RKO (cell line): ENCODE measurements around the gene SLC37A3.
"Not testable (repeated sequence)": the region's sequence is repeated elsewhere in the genome, so short reads cannot be mapped to it uniquely, and the experiment has no call there.

Experiments
- DNase-seq: peaks from one replicate; pipeline ENCODE4 v3.0.0-alpha.2; 2016; ENCODE audit warnings: low spot score

The SLC37A3 gene, protein sequence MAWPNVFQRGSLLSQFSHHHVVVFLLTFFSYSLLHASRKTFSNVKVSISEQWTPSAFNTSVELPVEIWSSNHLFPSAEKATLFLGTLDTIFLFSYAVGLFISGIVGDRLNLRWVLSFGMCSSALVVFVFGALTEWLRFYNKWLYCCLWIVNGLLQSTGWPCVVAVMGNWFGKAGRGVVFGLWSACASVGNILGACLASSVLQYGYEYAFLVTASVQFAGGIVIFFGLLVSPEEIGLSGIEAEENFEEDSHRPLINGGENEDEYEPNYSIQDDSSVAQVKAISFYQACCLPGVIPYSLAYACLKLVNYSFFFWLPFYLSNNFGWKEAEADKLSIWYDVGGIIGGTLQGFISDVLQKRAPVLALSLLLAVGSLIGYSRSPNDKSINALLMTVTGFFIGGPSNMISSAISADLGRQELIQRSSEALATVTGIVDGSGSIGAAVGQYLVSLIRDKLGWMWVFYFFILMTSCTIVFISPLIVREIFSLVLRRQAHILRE

GRCh38 chr7:140397784-140398750, at the start of gene SLC37A3:
SLC37A3 (minus strand) TSS chr7:140398530; CDS start chr7:140382526, 16,004 bp downstream.
- DNase-seq: peak; percentile 90

- no peak for DNase-seq
Observed at GRCh38 chr7:140447841-140448240, 49.5 kb upstream of the SLC37A3 start.

- DNase-seq: no peak
Observed at GRCh38 chr7:140446467-140446866, 48.1 kb upstream of the SLC37A3 start.

DNA sequence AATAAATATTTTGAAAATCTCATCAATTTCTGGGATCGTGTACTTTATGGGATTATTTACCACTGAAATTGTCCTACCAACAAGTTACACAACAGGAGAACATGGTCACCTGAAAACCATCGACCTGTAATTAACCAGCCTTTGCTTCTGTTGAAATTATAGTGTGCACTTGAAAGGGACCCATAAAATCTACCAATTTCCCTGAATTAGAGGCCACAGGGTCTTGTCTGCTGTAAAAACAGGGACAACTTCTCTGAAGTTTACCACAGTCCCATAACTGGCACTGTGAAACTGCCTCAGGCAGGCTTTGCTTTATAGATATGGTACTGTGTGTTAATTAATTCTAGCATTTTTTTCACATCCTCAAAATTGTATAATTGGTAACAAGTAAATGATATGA, 43.2 kb upstream of the SLC37A3 start:
- DNase-seq: no peak

DNA sequence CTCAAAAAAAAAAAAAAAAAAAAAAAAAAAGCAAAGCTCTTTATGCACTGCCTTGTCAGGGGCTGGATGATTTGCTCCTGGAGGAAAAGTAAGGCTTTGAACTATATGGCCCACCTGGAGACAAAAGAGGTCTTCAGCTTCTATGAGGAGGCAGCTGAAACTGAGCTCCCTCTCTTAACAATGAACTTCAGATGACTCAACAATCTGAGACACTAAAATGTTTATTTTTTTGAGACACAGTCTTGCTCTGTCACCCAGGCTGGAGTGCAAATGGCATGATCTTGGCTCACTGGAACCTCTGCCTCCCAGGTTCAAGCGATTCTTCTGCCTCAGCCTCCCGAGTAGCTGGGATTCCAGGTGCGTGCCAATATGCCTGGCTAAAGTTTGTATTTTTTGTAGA, 42.3 kb upstream of the SLC37A3 start:
- DNase-seq: no peak

- DNase-seq: no peak
Observed at GRCh38 chr7:140439359-140439758, 41.0 kb upstream of the SLC37A3 start.

DNA sequence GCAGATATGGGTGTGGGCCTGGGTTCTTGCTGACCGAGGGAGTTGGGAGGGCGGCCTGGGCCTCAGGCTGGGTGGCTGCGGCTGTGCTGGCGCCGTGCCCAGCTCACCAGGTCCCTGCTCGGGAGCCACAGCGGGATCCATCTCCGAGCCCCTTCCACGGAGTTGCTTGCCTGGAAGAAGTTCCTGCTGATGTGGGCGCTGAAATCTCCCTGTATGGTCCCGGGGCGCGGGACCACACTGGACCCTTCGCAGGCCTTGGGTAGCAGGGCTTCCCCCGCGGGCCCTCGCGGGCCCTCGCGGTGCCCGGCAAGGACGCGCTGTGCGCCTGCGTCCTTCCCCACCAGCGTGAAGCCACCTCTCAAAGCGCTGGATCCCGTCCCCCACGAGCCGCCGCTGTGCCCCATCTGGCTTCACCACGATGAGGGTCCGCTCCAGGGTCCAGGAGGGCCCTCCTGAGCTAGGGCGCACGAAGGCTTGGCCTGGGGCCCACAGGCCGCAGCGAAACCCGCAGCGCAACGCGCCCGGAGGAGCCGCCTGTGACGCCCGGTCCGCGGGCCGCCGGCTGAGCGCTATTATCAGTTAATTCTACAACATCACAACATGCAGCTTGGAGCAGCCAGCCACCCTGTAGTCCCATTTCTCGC, 37.0 kb upstream of the SLC37A3 start:
- DNase-seq: no peak

- no peak for DNase-seq
Observed at GRCh38 chr7:140433396-140433795, 35.1 kb upstream of the SLC37A3 start.

GRCh38 chr7:140426130-140426529, 27.8 kb upstream of the SLC37A3 start:
- no peak for DNase-seq

- DNase-seq: no peak
Observed at GRCh38 chr7:140425718-140426117, 27.4 kb upstream of the SLC37A3 start.

DNA sequence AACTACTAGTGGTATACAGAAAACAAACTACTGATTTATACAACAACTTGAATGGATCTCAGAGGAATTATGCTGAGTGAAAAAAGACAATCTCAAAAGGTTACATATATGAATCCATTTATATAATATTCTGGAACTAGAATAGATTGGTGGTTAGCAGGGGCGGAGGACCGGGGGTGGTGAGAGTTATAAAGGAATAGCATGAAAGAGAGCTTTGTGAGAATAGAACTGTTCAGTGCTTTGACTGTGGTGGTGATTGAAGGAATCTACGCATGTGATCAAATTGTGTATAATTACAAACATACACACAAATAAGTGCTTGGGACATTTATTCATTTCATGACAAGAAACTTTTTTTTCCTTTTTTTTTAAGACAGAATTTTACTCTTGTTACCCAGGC, 25.2 kb upstream of the SLC37A3 start:
- no peak for DNase-seq

- no peak for DNase-seq
Observed at GRCh38 chr7:140421521-140421920, 23.2 kb upstream of the SLC37A3 start.

DNA sequence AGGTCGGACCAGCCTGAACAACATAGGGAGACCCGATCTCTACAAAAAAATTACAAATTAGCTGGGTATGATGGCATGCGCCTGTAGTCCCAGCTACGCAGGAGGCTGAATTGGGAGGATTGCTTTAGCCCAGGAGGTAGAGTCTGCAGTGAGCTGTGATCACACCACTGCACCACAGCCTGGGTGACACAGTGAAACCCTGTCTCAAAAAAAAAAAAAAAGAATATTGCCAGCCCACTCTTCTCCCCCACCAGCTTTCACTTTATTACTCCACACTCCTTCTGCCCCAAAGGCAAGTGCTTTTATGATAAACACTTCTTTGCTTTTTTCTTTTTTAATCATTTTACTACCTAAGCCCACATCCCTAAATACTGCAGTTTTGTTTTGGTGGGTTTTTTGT, 20.3 kb upstream of the SLC37A3 start:
- DNase-seq: no peak

- not testable (repeated sequence) for DNase-seq
Observed at GRCh38 chr7:140418156-140418472, 19.8 kb upstream of the SLC37A3 start.

DNA sequence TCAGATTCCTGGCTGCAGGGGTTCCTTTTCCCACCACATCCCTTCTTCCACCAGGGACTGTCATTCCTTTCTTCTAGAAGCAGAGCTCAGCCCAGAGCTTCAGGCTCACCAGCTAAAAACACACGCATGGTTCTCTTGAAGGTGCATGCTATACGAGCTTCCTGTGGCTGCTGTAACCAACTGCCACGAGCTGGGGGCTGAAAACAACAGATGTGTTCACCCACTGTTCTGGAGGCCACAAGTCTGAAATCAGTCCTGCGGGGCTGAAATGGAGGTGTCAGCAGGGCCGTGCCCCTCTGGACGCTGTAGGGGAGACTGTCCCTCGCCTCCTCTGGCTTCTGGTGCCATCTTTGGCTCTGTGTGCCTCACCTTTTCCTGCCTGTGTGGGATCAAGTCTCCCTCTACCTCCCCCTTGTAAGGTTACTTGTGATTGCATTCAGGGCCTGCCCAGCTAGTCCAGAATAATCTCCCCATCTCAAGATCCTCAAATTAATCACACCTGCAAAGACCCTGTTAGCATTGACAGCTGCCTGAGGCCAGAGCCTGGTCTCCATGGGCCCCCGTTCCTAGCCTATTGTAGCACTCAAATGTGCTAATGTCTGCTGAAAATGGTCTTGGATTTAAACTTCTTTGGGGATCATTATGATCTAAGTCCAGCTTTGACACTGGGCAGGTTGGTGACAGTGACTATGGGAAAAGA, 19.3 kb upstream of the SLC37A3 start:
- no peak for DNase-seq

- DNase-seq: no peak
Observed at GRCh38 chr7:140416560-140416959, 18.2 kb upstream of the SLC37A3 start.

GRCh38 chr7:140415816-140416215, 17.5 kb upstream of the SLC37A3 start:
- DNase-seq: not testable (repeated sequence)

DNA sequence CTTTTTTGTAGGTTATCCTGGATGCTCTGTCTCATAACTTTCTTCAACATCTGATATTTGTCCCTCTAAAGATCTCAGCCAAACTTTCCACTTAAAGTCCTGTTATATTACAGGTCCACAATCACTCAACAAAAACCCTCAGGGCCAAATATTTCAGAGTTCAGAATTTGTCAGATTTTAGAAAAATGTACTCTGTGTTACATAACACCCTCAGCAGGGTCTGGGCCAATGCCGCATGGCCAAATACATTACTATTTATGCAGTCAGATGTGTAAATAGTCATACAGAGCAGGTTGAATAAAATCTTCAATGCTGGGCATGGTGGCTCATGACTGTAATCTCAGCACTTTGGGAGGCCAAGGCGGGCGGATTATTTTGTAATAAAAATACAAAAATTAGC, 17.0 kb upstream of the SLC37A3 start:
- DNase-seq: no peak

DNA sequence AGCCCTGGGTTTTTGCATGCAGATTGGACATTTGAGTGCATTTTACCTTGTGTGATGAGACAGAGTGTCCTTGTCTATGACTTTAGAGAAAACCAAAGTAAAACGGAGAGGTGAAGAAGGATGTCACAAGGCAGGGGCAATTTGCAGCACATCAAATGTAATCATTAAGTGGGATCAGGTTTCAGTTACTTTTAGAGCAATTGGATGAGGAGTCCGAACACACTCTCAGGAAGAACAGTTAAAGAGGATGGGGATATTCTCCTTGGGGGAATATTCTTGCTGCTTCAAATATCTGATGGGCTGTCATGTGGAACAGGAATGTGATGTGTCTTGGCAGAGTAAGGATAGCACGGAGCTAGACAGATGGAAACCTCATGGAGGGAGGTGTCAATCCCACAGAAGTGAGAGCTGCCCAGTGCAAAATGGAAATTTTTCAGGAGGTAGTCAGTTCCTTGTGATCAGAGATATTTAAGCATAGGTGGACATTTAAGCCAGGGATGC, 6.3 kb upstream of the SLC37A3 start:
- no peak for DNase-seq

DNA sequence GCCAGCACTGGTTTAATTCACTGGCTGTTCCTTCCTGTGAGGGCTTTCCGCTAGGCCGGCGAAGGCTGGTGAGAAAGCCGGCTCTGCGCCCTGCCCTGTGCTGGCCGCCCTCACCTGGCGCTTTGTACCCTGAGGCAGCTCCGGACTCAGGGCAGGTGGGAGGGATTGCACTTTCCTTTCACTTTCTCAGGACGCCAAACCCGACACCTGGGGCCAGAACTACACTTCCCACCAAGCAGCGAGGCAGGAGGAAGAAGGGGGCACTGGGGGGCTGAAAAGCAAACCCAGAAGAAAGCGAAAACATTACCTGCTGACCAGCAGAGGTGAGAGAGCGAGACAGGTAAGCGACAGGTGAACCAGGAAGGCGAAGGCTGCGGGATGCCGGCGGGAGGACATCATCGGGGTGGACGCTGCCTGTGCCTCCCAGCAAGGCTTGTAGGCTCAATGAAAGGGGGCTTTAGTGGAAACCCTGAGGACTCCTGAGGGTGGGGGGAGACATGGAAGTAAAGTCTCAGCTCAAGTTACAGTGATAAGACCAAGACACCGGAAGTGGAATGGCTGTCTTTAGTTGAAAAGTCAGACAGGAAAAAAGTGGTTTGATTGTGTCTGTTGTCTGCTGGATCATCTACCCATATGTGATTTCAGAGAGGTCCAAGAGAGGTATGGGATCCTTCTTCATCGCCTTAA, 5.7 kb upstream of the SLC37A3 start, which contains the start of gene RAB19:
Gene RAB19 (plus strand): TSS at position 181 of the 687 bp plus-strand sequence. CDS start 3,589 bp downstream, outside the sequence.
- no peak for DNase-seq
